GM18909 (cell line): ENCODE results near the gene MYCN.
"Not testable (repeated sequence)": the region's sequence is repeated elsewhere in the genome, so short reads cannot be mapped to it uniquely, and the experiment has no call there.

Experiments
- ATAC-seq: cut with Tn5 transposase; IDR thresholded peaks from one replicate; pipeline ENCODE4 v1.9.1; 2021; ENCODE audit warnings: mild to moderate bottlenecking; ENCODE audit not compliant: unreplicated experiment, poor library complexity

Gene MYCN

DNA sequence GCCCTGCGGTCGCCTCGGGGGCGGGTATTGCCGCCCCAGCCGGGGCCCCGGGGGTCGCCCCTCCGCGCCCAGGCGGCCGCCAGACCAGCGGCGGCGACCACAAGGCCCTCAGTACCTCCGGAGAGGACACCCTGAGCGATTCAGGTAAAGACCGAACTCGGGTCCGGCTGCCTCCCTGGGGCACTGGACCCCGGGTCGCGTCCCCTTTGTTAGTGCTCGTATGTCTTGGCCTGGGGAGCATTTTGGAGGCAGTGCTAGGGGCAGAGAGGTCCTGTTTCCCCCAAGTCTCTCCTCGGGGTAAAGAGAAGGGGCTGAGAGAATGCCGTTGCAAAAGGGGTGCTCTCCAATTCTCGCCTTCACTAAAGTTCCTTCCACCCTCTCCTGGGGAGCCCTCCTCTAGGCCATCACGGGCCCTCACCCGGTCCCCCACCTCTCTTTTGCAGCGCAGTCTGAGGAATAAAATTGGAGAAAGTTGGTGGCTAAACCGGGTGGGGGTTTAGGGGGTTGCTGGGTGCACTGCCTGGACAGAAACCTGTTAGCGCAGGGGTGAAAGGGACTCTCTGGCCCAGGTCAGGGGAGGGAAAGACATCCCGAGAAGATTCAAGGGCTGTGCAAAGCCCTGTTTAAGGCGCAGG, 2.5 kb downstream of the MYCN start:
- ATAC-seq, result no peak

- no peak for ATAC-seq
Measured at GRCh38 chr2:15943378-15944280, 3.3 kb downstream of the MYCN start.

GRCh38 chr2:15944325-15945017, 4.1 kb downstream of the MYCN start:
- ATAC-seq, result no peak

GRCh38 chr2:15945909-15946705, 5.8 kb downstream of the MYCN start:
- ATAC-seq, result no peak

DNA sequence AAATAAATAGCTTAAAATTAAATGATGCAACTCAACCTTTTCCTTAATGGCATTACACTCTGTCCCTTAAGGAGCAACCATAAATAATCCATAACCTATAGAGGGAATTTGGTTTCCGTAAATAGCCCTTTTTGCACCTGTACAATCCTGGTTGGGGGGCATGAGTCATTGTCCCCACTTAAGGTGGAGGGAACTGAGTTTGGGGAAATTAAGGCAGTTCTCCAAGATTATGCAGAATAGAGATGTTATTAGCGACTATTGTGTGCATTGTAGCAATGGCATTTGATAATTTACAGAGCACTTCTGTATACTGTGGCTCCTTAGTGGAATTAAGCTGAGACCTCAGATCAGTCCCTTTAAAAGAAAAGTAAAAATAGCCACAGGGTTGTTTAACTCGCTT, 6.6 kb downstream of the MYCN start:
- no peak for ATAC-seq

DNA sequence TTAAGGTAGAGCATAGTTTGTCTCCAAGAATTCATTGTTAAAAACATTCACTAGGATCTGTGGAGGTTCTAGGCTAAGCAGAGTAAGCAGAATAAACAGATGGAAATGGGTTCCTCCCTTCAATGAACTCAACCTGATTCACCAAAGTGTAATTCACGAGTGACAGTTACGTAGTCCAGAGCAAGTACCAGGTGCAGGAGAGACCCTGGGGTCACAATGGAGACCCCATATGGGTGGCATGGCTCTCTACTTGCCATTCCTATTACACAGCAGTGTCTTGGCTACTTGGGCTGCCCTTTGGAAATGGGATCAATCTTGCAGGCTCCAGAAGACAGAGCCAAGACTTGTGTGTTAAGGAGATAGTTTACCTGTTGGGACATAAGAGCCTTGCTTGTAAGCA, 7.1 kb downstream of the MYCN start:
- ATAC-seq, result no peak

- no peak for ATAC-seq
Measured at GRCh38 chr2:15948704-15948957, 8.3 kb downstream of the MYCN start.

DNA sequence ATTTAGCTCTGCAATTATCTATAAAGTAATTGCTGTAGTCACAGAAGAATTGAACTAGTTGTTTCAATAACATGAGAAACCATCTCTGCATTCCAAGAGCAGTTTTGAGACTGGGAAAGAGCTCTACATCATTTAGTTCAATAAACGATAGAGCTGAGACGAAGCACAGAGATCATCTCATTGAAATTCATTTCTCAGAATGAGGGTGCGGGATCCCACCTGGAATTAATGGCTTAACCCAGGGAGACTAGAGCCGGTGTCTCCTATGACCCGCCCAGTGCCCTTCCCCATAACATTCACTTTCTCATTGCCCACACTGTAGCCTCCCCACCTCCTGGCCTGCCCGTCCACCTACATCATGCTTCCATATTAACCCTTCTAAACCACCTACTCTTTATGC, 8.8 kb downstream of the MYCN start:
- no peak for ATAC-seq

- no peak for ATAC-seq
Measured at GRCh38 chr2:15949551-15949950, 9.2 kb downstream of the MYCN start.

DNA sequence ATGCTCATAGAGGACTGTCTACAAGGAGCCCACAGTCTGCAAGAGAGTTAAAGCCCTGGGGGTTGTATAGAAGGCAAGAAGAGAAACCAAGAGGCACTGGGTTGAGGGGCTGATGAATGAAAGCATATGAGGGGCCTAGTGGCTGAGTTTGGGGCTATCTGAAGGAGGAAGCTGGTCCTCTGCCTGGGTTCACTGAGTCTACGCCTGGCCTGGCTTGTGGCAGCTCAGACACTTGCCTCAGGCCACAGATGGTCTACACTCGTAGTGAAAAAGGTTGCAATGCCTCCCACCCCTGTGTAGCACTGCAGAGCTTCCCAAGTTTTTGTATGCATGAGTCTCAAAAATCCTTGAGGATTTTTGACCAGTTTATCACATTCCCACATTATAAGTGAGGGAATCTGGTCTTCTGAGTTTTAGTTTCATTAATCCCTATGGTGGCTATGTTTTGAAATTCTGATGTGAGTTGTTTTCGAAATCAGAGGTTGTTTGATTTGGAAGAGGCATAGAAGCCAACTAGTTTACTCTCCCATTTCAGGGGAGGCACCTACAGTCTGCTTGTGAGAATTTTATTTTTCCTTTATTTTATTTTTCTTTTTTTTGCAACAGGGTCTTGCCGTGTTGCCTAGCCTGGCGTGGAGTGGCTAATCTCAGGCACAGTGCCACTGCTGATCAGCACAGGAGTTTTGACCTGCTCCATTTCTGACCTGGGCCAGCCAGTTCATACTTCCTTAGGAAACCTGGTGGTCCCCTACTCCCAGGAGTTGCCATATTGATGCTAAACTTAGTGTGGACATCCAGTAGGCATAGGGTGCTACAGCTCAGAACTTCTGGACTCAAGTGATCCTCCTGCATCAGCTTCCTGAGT, 10.0 kb downstream of the MYCN start:
- ATAC-seq, result no peak

- ATAC-seq, result not testable (repeated sequence)
Measured at GRCh38 chr2:15951936-15952335, 11.6 kb downstream of the MYCN start.

DNA sequence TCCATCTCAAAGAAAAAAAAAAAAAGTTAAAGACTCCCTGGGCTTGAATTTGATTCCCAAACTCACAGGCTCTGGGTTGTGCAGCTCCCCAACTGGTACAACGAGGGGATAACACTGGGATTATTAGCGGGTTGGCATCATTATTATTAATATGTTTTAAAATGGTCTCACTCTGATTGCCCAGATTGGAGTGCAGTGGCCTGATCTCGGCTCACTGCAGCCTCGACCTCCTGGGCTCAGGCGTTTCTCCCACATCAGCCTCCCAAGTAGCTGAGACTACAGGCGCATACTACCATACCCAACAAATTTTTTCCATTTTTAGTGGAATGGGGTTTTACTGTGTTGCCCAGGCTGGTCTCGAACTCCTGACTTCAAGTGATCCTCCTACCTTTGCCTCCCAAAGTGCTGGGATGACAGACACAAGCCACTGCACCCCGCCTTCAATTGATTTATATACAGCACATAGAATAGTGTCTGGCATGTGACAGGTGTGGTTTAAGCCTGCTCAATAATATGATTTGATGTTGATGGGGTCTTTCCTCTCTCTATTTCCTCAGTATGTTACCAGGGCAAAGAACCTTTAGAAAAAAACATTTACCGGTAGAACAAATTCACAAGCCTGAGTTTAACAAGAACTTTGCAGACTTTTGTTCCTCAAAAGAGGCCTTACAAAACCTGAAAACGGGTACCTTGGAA, 12.2 kb downstream of the MYCN start:
- ATAC-seq, result no peak

GRCh38 chr2:15953147-15953630, 12.8 kb downstream of the MYCN start:
- no peak for ATAC-seq

- ATAC-seq, result no peak
Measured at GRCh38 chr2:15953891-15954680, 13.7 kb downstream of the MYCN start.

GRCh38 chr2:15954761-15955160, 14.4 kb downstream of the MYCN start:
- no peak for ATAC-seq

GRCh38 chr2:15955232-15955988, 15.1 kb downstream of the MYCN start:
- no peak for ATAC-seq

GRCh38 chr2:15956230-15956629, 15.9 kb downstream of the MYCN start:
- no peak for ATAC-seq
